CD4-positive, alpha-beta T cell treated with Interleukin-2 at 100 ng/mL for 4 hours (primary cell): ENCODE data around the gene STARD3.

Experiments used
- DNase-seq: peaks from one replicate; pipeline ENCODE4 v3.0.0-alpha.2; 2020; ENCODE audit warnings: low spot score

The STARD3 gene

GRCh38 chr17:39604911-39605491 lies 31.9 kb upstream of the STARD3 start:
- DNase-seq = no peak

- DNase-seq = no peak
Measured at GRCh38 chr17:39605492-39606433, 31.2 kb upstream of the STARD3 start.

- DNase-seq = no peak
Measured at GRCh38 chr17:39606434-39607056, 30.4 kb upstream of the STARD3 start.

GRCh38 chr17:39607057-39607850 lies 29.7 kb upstream of the STARD3 start:
- DNase-seq = no peak

GRCh38 chr17:39607851-39608130 lies 29.2 kb upstream of the STARD3 start, which contains the start of gene NEUROD2:
TSS of gene NEUROD2 (minus strand) at chr17:39607920. CDS start at chr17:39606599, 1,321 bp downstream.
- no peak for DNase-seq

- no peak for DNase-seq
Measured at GRCh38 chr17:39608142-39608981, 28.6 kb upstream of the STARD3 start.

GRCh38 chr17:39609416-39610025 lies 27.4 kb upstream of the STARD3 start:
- no peak for DNase-seq

GRCh38 chr17:39611401-39612112 lies 25.4 kb upstream of the STARD3 start:
- DNase-seq = no peak

- no peak for DNase-seq
Measured at GRCh38 chr17:39612291-39612894, 24.6 kb upstream of the STARD3 start.

GRCh38 chr17:39612935-39613464 lies 23.9 kb upstream of the STARD3 start:
- DNase-seq = no peak

- DNase-seq = no peak
Measured at GRCh38 chr17:39614545-39615157, 22.3 kb upstream of the STARD3 start.

GRCh38 chr17:39615434-39615833 lies 21.5 kb upstream of the STARD3 start:
- no peak for DNase-seq

- DNase-seq = no peak
Measured at GRCh38 chr17:39617100-39617445, 19.9 kb upstream of the STARD3 start.

GRCh38 chr17:39617446-39618245 lies 19.3 kb upstream of the STARD3 start:
- DNase-seq = peak; percentile 44

GRCh38 chr17:39618246-39618913 lies 18.6 kb upstream of the STARD3 start:
- DNase-seq = no peak

GRCh38 chr17:39618956-39619785 lies 17.8 kb upstream of the STARD3 start:
- no peak for DNase-seq

- no peak for DNase-seq
Measured at GRCh38 chr17:39619786-39620101, 17.2 kb upstream of the STARD3 start.
